GM12891 (cell line): ENCODE results near the gene PRR3.

Source experiments
- PAX5 ChIP-seq: IDR thresholded peaks from 2 replicates; pipeline ENCODE4 v1.6.1; 2011; ENCODE audit warnings: low read length, moderate library complexity, mild to moderate bottlenecking; ENCODE audit not compliant: insufficient read depth, severe bottlenecking
- POLR2A ChIP-seq: IDR thresholded peaks from 2 replicates; pipeline ENCODE4 v1.6.1; 2011; ENCODE audit warnings: low read depth, low read length, control low read depth
- POLR2AphosphoS5 ChIP-seq: IDR thresholded peaks from 2 replicates; pipeline ENCODE4 v1.6.1; 2011; ENCODE audit warnings: low read depth, low read length, control low read depth
- POU2F2 ChIP-seq: IDR thresholded peaks from 2 replicates; pipeline ENCODE4 v1.6.1; 2011; ENCODE audit warnings: low read depth, mild to moderate bottlenecking, control low read depth, low read length, moderate library complexity
- TAF1 ChIP-seq: IDR thresholded peaks from 2 replicates; pipeline ENCODE4 v1.6.1; 2011; ENCODE audit warnings: low read depth, low read length, control low read depth

GRCh38 chr6:30612213-30612612, 55.1 kb downstream of the PRR3 start:
- TF ChIP-seq POU2F2 (no peak), POLR2A (no peak), POLR2AphosphoS5 (peak; percentile 4; the same call in 1 of the 2 replicates), TAF1 (no peak), PAX5 (no peak)
